OCI-LY3 (cell line): ENCODE data around the gene RPS6KA2.

Experiments
- EZH2phosphoT487 ChIP-seq: fragments of 200-600 bp; shearing (Covaris generic); IDR thresholded peaks from 2 replicates; pipeline ENCODE4 v1.6.1; 2018; ENCODE audit warnings: antibody characterized with exemption, mixed run types, low read depth
- TF ChIP-seq, protein P1 (sequence below): fragments of 200-600, 300-600 bp; sonication (generic); IDR thresholded peaks from 2 replicates; pipeline ENCODE4 v1.5.1; 2014; ENCODE audit warnings: antibody characterized with exemption, low read length, low read depth

DNA sequence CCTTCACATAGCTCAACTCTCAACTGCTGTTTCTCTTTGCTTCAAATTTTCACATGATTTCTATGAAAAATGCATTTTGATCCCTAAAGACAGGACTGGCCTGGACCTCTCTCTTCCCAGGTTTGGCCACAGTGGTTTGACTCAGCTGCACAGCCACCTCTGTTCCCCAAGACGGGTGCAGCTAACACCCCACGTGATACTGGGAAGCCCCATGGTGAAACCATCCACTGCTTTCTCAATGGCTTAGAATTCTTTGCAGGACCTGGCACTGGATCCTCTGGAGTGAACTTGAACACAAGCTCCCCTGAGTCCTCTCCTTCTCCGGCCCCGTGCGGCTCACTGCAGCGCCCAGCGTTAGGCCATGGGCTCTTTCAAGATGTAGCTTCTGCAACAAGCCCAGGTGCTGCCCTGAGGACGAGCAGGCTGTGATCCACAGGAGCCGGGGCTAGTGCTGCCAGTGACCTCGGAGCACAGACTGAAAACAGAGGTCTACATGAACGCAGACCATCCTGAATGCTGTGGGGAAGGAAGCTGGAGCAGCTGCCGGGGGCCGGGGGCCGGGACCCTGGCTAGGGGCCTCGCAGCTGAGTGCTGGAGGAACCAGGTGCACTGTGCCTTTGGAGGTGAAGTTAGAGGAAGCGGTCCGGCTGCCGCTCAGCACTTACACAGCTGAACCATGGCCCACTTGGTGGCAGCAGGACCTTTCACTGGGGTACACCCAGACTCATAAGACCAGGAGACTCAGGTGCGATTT, 185.5 kb downstream of the RPS6KA2 start:
- TF ChIP-seq, protein P1, sequence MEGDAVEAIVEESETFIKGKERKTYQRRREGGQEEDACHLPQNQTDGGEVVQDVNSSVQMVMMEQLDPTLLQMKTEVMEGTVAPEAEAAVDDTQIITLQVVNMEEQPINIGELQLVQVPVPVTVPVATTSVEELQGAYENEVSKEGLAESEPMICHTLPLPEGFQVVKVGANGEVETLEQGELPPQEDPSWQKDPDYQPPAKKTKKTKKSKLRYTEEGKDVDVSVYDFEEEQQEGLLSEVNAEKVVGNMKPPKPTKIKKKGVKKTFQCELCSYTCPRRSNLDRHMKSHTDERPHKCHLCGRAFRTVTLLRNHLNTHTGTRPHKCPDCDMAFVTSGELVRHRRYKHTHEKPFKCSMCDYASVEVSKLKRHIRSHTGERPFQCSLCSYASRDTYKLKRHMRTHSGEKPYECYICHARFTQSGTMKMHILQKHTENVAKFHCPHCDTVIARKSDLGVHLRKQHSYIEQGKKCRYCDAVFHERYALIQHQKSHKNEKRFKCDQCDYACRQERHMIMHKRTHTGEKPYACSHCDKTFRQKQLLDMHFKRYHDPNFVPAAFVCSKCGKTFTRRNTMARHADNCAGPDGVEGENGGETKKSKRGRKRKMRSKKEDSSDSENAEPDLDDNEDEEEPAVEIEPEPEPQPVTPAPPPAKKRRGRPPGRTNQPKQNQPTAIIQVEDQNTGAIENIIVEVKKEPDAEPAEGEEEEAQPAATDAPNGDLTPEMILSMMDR = peak; percentile 24; the same call in 1 of the 2 replicates
- TF ChIP-seq EZH2phosphoT487 = no peak
